Ramos (cell line): ENCODE data around the gene PRKD2.

ENCODE experiments used
- in situ Hi-C: fragments of 300-500 bp; cut with MboI; formaldehyde crosslinking; loops from one replicate; pipeline ENCODE4 v1.14.3; 2022; ENCODE audit warnings: low sequenced_read_pairs; ENCODE audit not compliant: unreplicated experiment

PRKD2 gene

DNA sequence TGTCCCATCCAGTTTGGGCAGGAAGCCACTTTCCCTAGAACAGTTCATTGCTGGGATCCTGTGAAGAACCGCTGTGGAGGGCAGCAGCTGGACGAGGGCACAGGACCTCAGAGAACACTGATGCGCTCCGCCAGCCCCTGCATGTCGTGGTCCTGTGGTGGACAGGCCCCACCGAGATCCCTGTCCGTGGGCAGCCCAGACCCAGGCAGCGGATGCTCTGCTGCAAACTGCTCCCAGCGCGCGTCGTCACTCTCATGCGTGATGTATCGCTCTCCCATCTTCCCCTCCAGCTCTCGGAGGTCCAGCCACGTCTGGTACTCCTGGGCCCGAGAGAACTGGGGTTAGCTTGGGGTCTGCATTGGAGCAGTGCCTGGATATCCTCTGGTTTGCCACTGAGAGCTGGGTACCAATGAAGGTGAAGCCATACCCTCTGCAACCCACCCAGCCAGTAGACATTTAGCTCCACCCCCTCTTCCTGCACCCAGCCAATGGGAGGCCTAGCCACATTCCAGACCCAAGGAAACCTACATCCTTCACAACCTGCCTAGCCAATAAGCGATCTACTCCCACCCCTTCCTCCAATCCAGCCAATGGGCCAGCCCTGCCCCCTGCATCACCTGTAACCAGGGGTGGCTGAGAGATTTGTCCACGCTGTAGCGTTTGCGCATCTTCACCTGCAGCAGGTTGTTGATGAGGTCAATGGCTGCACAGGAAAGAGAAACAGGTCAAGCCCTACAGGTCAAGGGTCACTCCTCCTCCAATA, 42.3 kb downstream of the PRKD2 start:
- in situ Hi-C loops: no loop called here

GRCh38 chr19:46670813-46671212, 46.1 kb downstream of the PRKD2 start:
- in situ Hi-C loops: no loop called here

DNA sequence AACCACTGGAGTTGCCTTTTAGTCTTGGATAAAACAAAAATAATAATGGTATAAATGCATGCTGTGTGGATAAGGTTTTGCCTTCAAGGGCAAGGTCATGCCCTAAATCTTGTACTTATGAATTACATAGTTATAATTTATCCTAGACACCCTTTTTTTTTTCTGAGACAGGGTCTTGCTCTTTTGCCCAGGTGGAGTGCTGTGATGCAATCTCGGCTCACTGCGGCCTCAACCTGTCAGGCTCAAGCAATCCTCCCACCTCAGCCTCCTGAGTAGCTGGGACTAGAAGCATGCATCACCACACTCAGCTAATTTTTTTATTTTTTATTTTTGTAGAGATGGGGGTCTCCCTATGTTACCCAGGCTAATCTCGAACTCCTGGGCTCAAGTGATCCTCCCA, 48.3 kb downstream of the PRKD2 start:
- in situ Hi-C loops: no loop called here

DNA sequence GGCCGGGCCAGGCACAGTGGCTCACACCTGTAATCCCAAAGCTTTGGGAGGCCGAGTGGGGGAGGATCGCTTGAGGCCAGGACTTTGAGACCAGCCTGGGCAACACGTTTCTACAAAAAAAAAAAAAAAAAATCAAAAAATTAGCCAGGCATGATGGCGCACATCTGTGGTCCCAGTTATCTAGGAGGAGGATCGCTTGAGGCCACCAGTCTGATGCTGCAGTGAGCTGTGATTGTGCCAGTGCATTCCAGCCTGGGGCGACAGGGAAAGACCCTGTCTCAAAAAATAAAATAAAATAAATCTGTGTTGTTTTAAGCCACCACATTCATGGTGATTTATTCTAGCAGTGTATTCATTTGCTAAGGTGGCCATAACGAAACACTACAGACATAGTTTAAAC, 51.8 kb downstream of the PRKD2 start:
- in situ Hi-C loops: no loop called here

DNA sequence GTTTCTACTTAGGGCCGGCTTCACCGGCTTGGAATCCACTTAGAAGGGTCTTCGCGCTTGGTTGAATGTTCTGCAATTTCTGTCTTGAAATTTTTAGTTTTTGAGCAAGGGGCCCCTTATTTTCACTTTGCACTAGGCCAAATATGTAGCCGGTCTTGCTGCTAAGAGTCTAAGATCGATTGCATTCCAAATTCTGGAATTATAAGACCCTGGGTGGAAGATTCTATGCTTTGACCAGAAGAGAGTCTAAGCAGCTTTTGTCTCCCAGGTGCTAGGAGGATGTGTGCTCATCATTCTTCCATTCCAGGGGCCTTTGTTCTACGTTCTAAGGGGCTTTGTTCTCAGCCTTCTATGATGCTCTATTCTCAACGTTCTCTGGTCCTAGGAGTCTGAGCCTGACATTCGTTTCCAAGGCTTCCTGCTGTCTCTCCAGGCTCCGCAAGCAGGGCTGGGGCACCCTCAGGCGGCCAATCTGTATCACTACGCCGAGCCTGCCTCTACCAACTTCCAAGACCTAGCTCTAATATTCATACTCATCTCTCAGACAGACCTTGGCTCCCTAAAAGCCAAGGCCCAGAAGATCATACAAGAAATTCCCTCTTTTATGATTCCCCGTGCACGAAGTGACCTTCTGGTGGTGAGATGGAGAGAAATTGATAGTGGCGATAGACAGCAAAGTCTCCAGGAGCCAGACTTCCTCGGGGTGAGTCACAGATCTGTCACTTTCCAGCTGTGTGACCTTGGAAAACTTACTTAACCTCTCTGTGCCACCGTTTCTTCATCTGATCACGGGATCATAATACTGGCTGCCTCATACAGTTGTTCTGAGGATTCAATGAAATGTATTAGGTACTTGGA, 55.0 kb downstream of the PRKD2 start:
- in situ Hi-C loops: loop anchor here (5.0 kb wide), 2 partner anchors 50 to 135 kb away; no protein-coding TSS in a partner anchor

DNA sequence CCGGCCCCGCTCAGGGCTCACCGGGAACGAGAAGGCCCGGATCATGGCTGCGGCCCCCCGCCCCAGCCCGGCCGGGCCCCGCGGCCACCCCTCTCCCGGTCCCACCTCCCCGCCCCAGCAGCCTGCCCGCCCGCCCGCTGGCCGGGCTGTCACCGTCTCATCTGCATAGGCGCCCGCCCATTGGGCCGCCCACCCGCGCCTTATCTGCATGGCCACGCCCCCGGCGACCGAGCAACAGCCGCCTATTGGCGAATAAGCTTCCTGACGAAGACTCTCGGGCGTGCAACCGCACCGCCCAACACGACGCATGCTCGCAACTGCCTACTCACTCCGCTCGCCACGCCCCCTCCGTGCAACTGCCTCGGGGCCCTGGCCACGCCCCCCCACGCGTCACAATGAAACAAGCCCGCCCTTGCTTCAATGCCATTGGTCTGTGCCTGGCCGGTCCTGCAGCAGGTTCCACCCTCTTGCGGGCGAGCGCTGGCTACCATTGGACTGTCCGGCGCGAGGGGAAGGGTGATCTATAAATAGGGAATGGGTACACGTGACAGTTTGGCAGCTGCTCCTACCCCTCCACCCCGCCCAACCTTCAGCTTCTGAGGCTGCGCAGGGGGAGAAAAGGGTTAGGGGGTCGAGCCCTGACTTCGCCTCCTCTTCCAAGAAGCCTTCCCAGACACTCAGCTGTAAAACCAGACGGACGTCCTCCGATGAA, 55.7 kb downstream of the PRKD2 start, which contains the start of gene DACT3:
DACT3 (minus strand) TSS at position 163 of the 712 bp plus-strand sequence; CDS start at position 45, 118 bp downstream.
- in situ Hi-C loops: loop anchor here (5.0 kb wide), 2 partner anchors 49 to 134 kb away; no protein-coding TSS in a partner anchor

GRCh38 chr19:46660551-46661019, 56.3 kb downstream of the PRKD2 start:
- in situ Hi-C loops: loop anchor here (5.0 kb wide), 2 partner anchors 48 to 133 kb away; no protein-coding TSS in a partner anchor

DNA sequence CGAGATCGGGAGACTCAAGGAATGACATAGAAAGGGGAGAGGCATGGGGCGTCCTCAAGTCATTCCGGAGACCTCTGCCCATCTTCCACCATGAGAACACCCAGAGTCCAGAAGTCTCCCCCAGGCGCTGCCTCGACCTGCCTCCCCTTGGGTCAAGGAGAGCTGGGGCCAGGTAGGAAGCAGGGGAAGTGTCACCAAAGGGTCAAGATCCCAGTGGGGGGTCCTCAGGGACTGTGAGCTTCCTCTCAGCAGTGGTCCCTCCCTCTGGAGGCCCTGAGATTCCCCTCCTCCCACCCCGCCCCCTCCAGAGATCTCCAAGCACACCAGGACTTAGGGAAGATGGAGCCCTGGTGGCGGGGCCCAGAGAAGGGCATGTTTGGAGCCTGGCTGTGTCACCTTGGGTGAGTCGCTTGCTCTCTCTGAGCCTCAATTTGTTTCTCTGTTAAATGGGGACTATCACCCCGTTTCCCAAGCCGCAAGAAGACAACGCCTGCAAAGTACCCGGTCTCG, 56.9 kb downstream of the PRKD2 start:
- in situ Hi-C loops: loop anchor here (5.0 kb wide), 2 partner anchors 48 to 133 kb away; no protein-coding TSS in a partner anchor

- in situ Hi-C loops: loop anchor here (5.0 kb wide), 2 partner anchors 47 to 132 kb away; no protein-coding TSS in a partner anchor
Observed at GRCh38 chr19:46659151-46660007, 57.5 kb downstream of the PRKD2 start.

- in situ Hi-C loops: no loop called here
Observed at GRCh38 chr19:46656541-46656940, 60.4 kb downstream of the PRKD2 start.

- in situ Hi-C loops: no loop called here
Observed at GRCh38 chr19:46654621-46655152, 62.2 kb downstream of the PRKD2 start.

GRCh38 chr19:46650445-46650844, 66.5 kb downstream of the PRKD2 start:
- in situ Hi-C loops: no loop called here

DNA sequence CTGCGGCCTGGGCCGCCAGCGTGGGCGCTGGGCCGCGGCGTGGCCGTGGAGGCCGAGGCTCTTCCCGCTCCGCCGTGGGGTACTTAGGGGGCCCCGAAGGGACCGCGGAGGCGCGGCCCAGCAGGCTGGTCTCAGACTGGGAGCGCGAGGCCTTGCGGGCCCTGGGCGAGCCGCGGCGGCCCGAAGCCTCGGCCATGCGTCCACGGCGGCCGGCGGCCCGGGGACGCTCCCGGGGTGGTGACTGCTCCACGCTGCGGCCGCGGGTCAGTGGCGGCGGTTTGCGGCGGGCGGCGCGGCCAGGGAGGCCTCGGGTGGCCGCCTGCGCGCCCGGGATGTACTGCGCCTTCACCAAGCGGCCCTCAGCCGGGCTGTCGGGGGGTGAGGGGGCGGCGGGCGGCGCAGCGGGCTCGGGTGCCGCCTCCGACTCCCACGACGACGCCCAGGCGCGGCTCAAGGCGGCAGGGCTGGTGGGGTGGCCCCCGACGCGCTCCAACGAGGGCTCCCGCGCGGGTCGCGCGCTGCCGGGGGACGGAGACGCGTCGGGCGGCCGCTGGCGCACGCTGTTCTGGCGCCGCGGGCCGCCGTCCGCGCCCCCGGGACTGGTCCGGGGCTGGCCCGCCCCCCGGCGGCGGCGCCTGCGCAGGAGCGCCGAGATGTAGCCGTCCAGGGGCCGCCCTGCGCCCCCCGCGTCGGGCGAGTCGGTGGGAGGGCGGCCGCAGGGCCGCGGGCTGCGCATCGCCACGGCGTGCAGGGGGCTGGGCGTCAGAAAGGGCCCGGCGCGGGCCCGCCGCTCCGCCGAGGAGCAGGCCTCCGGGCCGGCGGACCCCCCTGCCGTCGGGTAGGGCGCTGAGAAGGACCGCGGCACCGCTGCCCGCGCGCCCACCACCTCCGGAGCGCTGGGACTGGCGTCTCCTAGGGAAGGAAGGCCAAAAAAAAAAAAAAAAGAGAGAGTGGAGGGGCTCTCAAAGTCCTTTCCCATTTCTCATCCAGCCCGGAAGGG, 67.7 kb downstream of the PRKD2 start:
- in situ Hi-C loops: no loop called here

DNA sequence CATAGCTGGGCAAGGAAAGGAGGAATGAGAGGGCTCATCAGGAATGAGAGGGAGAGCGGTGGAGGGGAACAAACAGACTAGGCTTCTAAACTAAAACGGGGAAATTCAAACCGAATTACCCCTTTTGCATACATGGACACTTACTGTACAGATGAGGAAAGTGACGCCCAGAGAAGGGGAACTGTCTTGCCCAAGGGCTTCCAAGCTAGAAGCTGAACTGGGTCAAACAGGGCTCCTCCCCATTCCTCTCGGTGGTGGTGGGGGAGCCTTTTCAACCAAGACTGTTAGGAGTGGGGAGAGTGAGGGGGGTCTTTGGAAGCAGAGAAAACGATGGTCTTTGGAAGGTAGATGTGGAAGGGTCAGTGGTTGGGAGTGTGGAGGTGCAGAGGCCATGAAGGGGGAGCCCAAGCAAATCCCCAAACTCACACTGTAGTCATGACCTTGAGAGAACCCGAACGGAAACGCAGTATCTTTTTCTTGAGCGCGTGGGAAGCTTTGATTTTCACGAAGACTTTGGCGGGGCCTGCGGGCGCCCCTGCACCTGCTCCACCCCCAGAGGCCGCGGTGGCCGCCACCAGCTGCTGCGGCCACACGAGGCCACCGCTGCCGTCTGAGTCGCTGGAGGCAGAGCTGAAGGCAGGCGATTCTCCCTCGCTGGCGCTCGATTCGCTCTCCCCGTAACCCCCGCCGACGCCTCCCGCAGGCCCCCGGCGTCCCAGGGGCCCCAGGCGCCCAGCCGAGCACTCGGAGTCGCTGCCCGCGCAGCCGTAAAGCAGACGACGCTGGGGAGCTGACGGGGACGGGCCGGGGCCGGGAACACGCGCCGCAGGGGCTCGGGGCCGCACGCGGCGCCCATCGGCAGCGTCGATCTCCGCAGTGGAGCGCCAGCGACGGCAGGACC, 68.6 kb downstream of the PRKD2 start:
- in situ Hi-C loops: no loop called here

DNA sequence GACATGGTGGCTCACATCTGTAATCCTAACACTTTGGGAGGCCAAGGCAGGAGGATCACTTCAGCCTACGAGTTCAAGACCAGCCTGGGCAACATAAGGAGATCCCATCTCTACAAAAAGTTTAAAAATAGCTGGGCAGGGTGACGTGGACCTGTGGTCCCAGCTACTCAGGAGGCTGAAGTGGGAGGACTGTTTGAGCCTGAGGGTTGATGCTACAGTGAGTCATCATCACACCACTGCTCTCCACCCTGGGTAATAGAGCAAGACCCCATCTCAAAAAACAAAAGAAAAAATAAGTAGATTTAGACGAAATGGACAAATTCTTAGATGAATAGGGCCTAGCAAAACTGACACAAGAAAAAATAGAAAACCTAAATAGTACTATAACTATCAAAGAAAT, 70.5 kb downstream of the PRKD2 start:
- in situ Hi-C loops: no loop called here

DNA sequence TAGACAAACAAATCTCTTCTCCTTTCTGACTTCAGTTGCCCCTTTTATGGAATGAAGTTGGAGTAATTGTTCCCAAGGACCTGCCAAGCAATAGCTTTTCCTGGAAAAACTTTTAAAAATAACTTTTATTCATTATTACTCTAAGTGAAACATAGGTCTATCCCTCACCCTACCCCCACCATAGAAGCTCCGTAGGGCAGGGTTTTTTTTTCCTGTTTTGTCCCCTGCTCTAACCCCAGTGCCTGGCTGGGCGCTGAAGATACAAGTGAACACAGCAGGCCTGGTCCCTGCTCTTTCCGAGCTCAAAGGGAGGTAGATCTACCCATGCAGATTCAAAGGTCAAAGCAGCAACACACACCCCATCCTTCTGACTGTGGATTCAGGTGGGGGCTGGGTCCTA, 72.2 kb downstream of the PRKD2 start:
- in situ Hi-C loops: no loop called here

- in situ Hi-C loops: no loop called here
Observed at GRCh38 chr19:46640656-46641055, 76.3 kb downstream of the PRKD2 start.
